ENCODE measurements around the gene SLC5A4.

The SLC5A4 gene

GRCh38 chr22:32236970-32237369, 18.2 kb downstream of the SLC5A4 start:
- no peak overlapping the region for H3K4me3 ChIP-seq (ENCODE audit: low read depth in 1 of 2, low read length in 2 of 2)
- no peak overlapping the region for H3K27ac ChIP-seq (ENCODE audit: low read depth, low read length)
- H3K27me3 ChIP-seq (ENCODE audit: control insufficient read depth in 1 of 2, insufficient read depth in 2 of 2, low read length in 2 of 2) = no peaks in the 10 kb centered on the region
- H3K9me3 ChIP-seq (ENCODE audit: control insufficient read depth in 1 of 2, low read length in 2 of 2) = no peaks in the 10 kb centered on the region
- H3K4me1 ChIP-seq (ENCODE audit: control insufficient read depth in 1 of 2, insufficient read depth in 2 of 2, low read length in 2 of 2) = peaks cover 10 to 12% of the 10 kb centered on the region in 2 donors
- H3K9ac ChIP-seq (ENCODE audit: low read depth in 1 of 2, low read length in 2 of 2) = no peak overlapping the region
- H3K36me3 ChIP-seq (ENCODE audit: control insufficient read depth in 1 of 2, insufficient read depth in 2 of 2, low read length in 2 of 2) = peaks cover 0 to 11% of the 10 kb centered on the region in 2 donors

DNA sequence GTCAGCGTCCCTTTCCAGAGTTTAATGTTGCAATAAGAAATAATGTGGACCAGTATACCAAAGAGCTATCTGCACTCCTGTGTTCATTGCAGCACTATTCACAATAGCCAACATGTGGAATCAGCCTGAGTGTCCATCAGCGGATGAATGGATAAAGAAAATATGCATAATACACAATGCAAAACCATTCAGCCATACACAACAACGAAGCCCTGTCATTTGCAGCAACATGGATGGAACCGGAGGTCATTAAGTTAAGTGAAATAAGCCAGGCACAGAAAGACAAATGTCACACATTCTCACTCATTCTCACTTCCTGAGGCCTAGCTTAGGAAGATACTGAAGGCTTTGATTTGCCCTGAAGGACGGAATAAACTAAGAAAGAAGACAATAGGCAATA, 22.1 kb downstream of the SLC5A4 start:
- H3K27me3 ChIP-seq (ENCODE audit: control insufficient read depth in 1 of 2, insufficient read depth in 2 of 2, low read length in 2 of 2) = no peaks in the 10 kb centered on the region
- peaks cover 0 to 29% of the 10 kb centered on the region in 2 donors for H3K36me3 ChIP-seq (ENCODE audit: control insufficient read depth in 1 of 2, insufficient read depth in 2 of 2, low read length in 2 of 2)
- H3K9me3 ChIP-seq (ENCODE audit: control insufficient read depth in 1 of 2, low read length in 2 of 2) = no peaks in the 10 kb centered on the region
- H3K4me3 ChIP-seq (ENCODE audit: low read depth in 1 of 2, low read length in 2 of 2) = no peak overlapping the region
- no peak overlapping the region for H3K27ac ChIP-seq (ENCODE audit: low read depth, low read length)
- no peak overlapping the region for H3K9ac ChIP-seq (ENCODE audit: low read depth in 1 of 2, low read length in 2 of 2)
- no peaks in the 10 kb centered on the region for H3K4me1 ChIP-seq (ENCODE audit: control insufficient read depth in 1 of 2, insufficient read depth in 2 of 2, low read length in 2 of 2)

DNA sequence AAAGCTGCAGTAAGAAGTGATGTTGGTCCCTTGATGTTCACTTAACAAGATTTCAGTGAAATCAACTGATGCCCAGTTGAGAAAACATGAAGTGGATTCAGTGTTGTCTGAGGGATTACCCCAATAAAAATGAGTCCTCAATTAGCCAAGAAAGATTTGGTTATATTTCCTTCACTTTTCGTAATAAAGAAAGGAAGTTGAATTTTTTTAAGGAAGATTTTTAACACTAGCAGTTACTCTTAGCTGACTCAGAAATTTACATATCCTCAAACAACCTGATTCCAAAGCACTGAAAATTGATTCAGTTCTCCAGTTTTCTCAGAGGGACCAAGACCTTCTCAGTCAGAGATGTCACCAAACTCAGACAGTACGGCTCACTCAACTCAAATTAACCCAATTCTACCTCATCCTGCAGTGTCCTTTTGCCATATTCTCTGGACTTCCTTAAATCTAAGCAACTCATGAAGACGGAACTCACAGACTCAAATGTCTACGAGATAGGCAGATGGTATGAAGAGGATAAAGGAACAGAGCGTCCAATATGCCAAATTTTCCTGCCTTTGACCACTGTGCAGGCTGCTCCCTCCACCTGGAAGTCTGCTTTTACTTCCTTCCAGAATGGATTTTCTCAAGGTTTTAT, 22.8 kb downstream of the SLC5A4 start:
- H3K4me3 ChIP-seq (ENCODE audit: low read depth in 1 of 2, low read length in 2 of 2) = no peak overlapping the region
- no peaks in the 10 kb centered on the region for H3K27me3 ChIP-seq (ENCODE audit: control insufficient read depth in 1 of 2, insufficient read depth in 2 of 2, low read length in 2 of 2)
- H3K27ac ChIP-seq (ENCODE audit: low read depth, low read length) = no peak overlapping the region
- H3K9me3 ChIP-seq (ENCODE audit: control insufficient read depth in 1 of 2, low read length in 2 of 2) = no peaks in the 10 kb centered on the region
- H3K36me3 ChIP-seq (ENCODE audit: control insufficient read depth in 1 of 2, insufficient read depth in 2 of 2, low read length in 2 of 2) = peaks cover 0 to 34% of the 10 kb centered on the region in 2 donors
- H3K9ac ChIP-seq (ENCODE audit: low read depth in 1 of 2, low read length in 2 of 2) = no peak overlapping the region
- H3K4me1 ChIP-seq (ENCODE audit: control insufficient read depth in 1 of 2, insufficient read depth in 2 of 2, low read length in 2 of 2) = no peaks in the 10 kb centered on the region

GRCh38 chr22:32226326-32227104, 28.6 kb downstream of the SLC5A4 start:
- peaks cover 0 to 25% of the 10 kb centered on the region in 2 donors for H3K36me3 ChIP-seq (ENCODE audit: control insufficient read depth in 1 of 2, insufficient read depth in 2 of 2, low read length in 2 of 2)
- H3K4me3 ChIP-seq (ENCODE audit: low read depth in 1 of 2, low read length in 2 of 2) = no peak overlapping the region

GRCh38 chr22:32222991-32223390, 32.2 kb downstream of the SLC5A4 start:
- Histone ChIP-seq H3K9ac (ENCODE audit: low read depth in 1 of 2, low read length in 2 of 2) (no peak overlapping the region), H3K27ac (ENCODE audit: low read depth, low read length) (no peak overlapping the region), H3K4me1 (ENCODE audit: control insufficient read depth in 1 of 2, insufficient read depth in 2 of 2, low read length in 2 of 2) (no peaks in the 10 kb centered on the region), H3K4me3 (ENCODE audit: low read depth in 1 of 2, low read length in 2 of 2) (no peak overlapping the region), H3K36me3 (ENCODE audit: control insufficient read depth in 1 of 2, insufficient read depth in 2 of 2, low read length in 2 of 2) (peaks cover 0 to 7% of the 10 kb centered on the region in 2 donors), H3K27me3 (ENCODE audit: control insufficient read depth in 1 of 2, insufficient read depth in 2 of 2, low read length in 2 of 2) (no peaks in the 10 kb centered on the region), H3K9me3 (ENCODE audit: control insufficient read depth in 1 of 2, low read length in 2 of 2) (no peaks in the 10 kb centered on the region)

More at GRCh38 chr22:32226326-32227104, 28.6 kb downstream of the SLC5A4 start:
- no peaks in the 10 kb centered on the region for H3K4me1 ChIP-seq (ENCODE audit: control insufficient read depth in 1 of 2, insufficient read depth in 2 of 2, low read length in 2 of 2)
- H3K9me3 ChIP-seq (ENCODE audit: control insufficient read depth in 1 of 2, low read length in 2 of 2) = no peaks in the 10 kb centered on the region
- no peak overlapping the region for H3K27ac ChIP-seq (ENCODE audit: low read depth, low read length)
- H3K27me3 ChIP-seq (ENCODE audit: control insufficient read depth in 1 of 2, insufficient read depth in 2 of 2, low read length in 2 of 2) = no peaks in the 10 kb centered on the region
- no peak overlapping the region for H3K9ac ChIP-seq (ENCODE audit: low read depth in 1 of 2, low read length in 2 of 2)

GRCh38 chr22:32219026-32219425, 36.1 kb downstream of the SLC5A4 start:
- Histone ChIP-seq H3K4me3 (ENCODE audit: low read depth in 1 of 2, low read length in 2 of 2) (no peak overlapping the region), H3K9ac (ENCODE audit: low read depth in 1 of 2, low read length in 2 of 2) (no peak overlapping the region), H3K9me3 (ENCODE audit: control insufficient read depth in 1 of 2, low read length in 2 of 2) (no peaks in the 10 kb centered on the region), H3K4me1 (ENCODE audit: control insufficient read depth in 1 of 2, insufficient read depth in 2 of 2, low read length in 2 of 2) (no peaks in the 10 kb centered on the region), H3K27ac (ENCODE audit: low read depth, low read length) (no peak overlapping the region), H3K36me3 (ENCODE audit: control insufficient read depth in 1 of 2, insufficient read depth in 2 of 2, low read length in 2 of 2) (no peaks in the 10 kb centered on the region), H3K27me3 (ENCODE audit: control insufficient read depth in 1 of 2, insufficient read depth in 2 of 2, low read length in 2 of 2) (no peaks in the 10 kb centered on the region)

- H3K36me3 ChIP-seq (ENCODE audit: control insufficient read depth in 1 of 2, insufficient read depth in 2 of 2, low read length in 2 of 2) = no peaks in the 10 kb centered on the region
- H3K4me3 ChIP-seq (ENCODE audit: low read depth in 1 of 2, low read length in 2 of 2) = no peak overlapping the region
- H3K9me3 ChIP-seq (ENCODE audit: control insufficient read depth in 1 of 2, low read length in 2 of 2) = no peaks in the 10 kb centered on the region
- no peaks in the 10 kb centered on the region for H3K27me3 ChIP-seq (ENCODE audit: control insufficient read depth in 1 of 2, insufficient read depth in 2 of 2, low read length in 2 of 2)
- no peak overlapping the region for H3K27ac ChIP-seq (ENCODE audit: low read depth, low read length)
- H3K4me1 ChIP-seq (ENCODE audit: control insufficient read depth in 1 of 2, insufficient read depth in 2 of 2, low read length in 2 of 2) = no peaks in the 10 kb centered on the region
- no peak overlapping the region for H3K9ac ChIP-seq (ENCODE audit: low read depth in 1 of 2, low read length in 2 of 2)
These were observed 36.7 kb downstream of the SLC5A4 start for GRCh38 chr22:32218470-32218869.

- no peaks in the 10 kb centered on the region for H3K9me3 ChIP-seq (ENCODE audit: control insufficient read depth in 1 of 2, low read length in 2 of 2)
These were observed 37.7 kb downstream of the SLC5A4 start for GRCh38 chr22:32217465-32217864.

GRCh38 chr22:32216911-32217310, 38.2 kb downstream of the SLC5A4 start:
- no peak overlapping the region for H3K9ac ChIP-seq (ENCODE audit: low read depth in 1 of 2, low read length in 2 of 2)
- H3K27ac ChIP-seq (ENCODE audit: low read depth, low read length) = no peak overlapping the region
- no peaks in the 10 kb centered on the region for H3K4me1 ChIP-seq (ENCODE audit: control insufficient read depth in 1 of 2, insufficient read depth in 2 of 2, low read length in 2 of 2)
- H3K36me3 ChIP-seq (ENCODE audit: control insufficient read depth in 1 of 2, insufficient read depth in 2 of 2, low read length in 2 of 2) = no peaks in the 10 kb centered on the region
- no peak overlapping the region for H3K4me3 ChIP-seq (ENCODE audit: low read depth in 1 of 2, low read length in 2 of 2)
- H3K27me3 ChIP-seq (ENCODE audit: control insufficient read depth in 1 of 2, insufficient read depth in 2 of 2, low read length in 2 of 2) = no peaks in the 10 kb centered on the region
- no peaks in the 10 kb centered on the region for H3K9me3 ChIP-seq (ENCODE audit: control insufficient read depth in 1 of 2, low read length in 2 of 2)

More at GRCh38 chr22:32217465-32217864, 37.7 kb downstream of the SLC5A4 start:
- H3K27ac ChIP-seq (ENCODE audit: low read depth, low read length) = no peak overlapping the region
- H3K4me1 ChIP-seq (ENCODE audit: control insufficient read depth in 1 of 2, insufficient read depth in 2 of 2, low read length in 2 of 2) = no peaks in the 10 kb centered on the region
- no peak overlapping the region for H3K9ac ChIP-seq (ENCODE audit: low read depth in 1 of 2, low read length in 2 of 2)
- no peaks in the 10 kb centered on the region for H3K36me3 ChIP-seq (ENCODE audit: control insufficient read depth in 1 of 2, insufficient read depth in 2 of 2, low read length in 2 of 2)
- H3K4me3 ChIP-seq (ENCODE audit: low read depth in 1 of 2, low read length in 2 of 2) = no peak overlapping the region
- no peaks in the 10 kb centered on the region for H3K27me3 ChIP-seq (ENCODE audit: control insufficient read depth in 1 of 2, insufficient read depth in 2 of 2, low read length in 2 of 2)

DNA sequence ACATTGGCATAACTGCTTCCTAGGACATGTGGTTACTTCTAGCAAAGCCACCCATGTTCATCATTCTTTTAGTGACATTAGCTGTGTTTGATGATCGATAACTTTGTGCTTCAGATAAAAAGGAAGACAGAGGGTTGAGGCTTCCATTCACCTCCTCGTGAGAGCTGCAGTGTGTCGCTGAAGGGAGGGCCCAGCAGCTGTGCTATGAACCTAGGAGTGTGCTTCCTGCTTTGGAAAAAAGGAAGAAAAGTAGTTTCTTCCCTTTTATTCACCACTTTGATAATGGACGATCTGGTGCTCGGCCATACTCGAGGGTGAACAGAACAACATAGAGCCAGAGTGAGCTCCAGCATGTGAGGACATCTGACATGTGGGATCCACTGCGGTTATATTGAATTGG, 44.1 kb downstream of the SLC5A4 start:
- H3K36me3 ChIP-seq (ENCODE audit: control insufficient read depth in 1 of 2, insufficient read depth in 2 of 2, low read length in 2 of 2) = no peaks in the 10 kb centered on the region
- H3K9me3 ChIP-seq (ENCODE audit: control insufficient read depth in 1 of 2, low read length in 2 of 2) = no peaks in the 10 kb centered on the region
- no peak overlapping the region for H3K4me3 ChIP-seq (ENCODE audit: low read depth in 1 of 2, low read length in 2 of 2)
- no peak overlapping the region for H3K27ac ChIP-seq (ENCODE audit: low read depth, low read length)
- no peaks in the 10 kb centered on the region for H3K27me3 ChIP-seq (ENCODE audit: control insufficient read depth in 1 of 2, insufficient read depth in 2 of 2, low read length in 2 of 2)
- H3K9ac ChIP-seq (ENCODE audit: low read depth in 1 of 2, low read length in 2 of 2) = no peak overlapping the region
- H3K4me1 ChIP-seq (ENCODE audit: control insufficient read depth in 1 of 2, insufficient read depth in 2 of 2, low read length in 2 of 2) = peaks cover 4 to 10% of the 10 kb centered on the region in 2 donors

All from duodenal mucosa (tissue), 2 donors.